Measurements from ENCODE around the gene MATN1. TPM values are rescaled to one million over a fixed set of nuclear protein-coding genes. Genes with fewer than 3 reads are reported as not detected.

MATN1 gene
- total RNA-seq, 2 experiments from 2014 or later, result 0.32 TPM; not detected in 1

GRCh38 chr1:30747033-30748008, 23.9 kb upstream of the MATN1 start:
- peaks cover 99% of the 10 kb centered on the region for H3K4me1 Mint-ChIP-seq
- H3K36me3 Mint-ChIP-seq, result peaks cover 35% of the 10 kb centered on the region
- DNase-seq, result no peak

GRCh38 chr1:30746212-30747032, 23.0 kb upstream of the MATN1 start:
- peak overlapping the region; percentile 96 for H3K27ac Mint-ChIP-seq
- H3K27me3 Mint-ChIP-seq, result no peaks in the 10 kb centered on the region
- peaks cover 39% of the 10 kb centered on the region for H3K36me3 Mint-ChIP-seq
- CTCF ChIA-PET, result interaction anchor here (1.5 to 30.3 kb wide), 5 partner anchors 10 to 33 kb away, joined by 4 to 438 read pairs (median 141); partner anchors contain the start of genes LAPTM5 and MATN1
- no peak for DNase-seq
- no peaks in the 10 kb centered on the region for H3K9me3 Mint-ChIP-seq (ENCODE audit: low read depth)
- H3K4me1 Mint-ChIP-seq, result peaks cover 99% of the 10 kb centered on the region
- H3K4me3 Mint-ChIP-seq, result peak overlapping the region; percentile 64
- no peak for ATAC-seq

More at GRCh38 chr1:30747033-30748008, 23.9 kb upstream of the MATN1 start:
- no peaks in the 10 kb centered on the region for H3K27me3 Mint-ChIP-seq
- ATAC-seq, result no peak
- peak overlapping the region; percentile 96 for H3K27ac Mint-ChIP-seq
- CTCF ChIA-PET, result interaction anchor here (1.5 to 30.3 kb wide), 4 partner anchors 9 to 32 kb away, joined by 4 to 438 read pairs (median 170); partner anchors contain the start of genes LAPTM5 and MATN1
- no peaks in the 10 kb centered on the region for H3K9me3 Mint-ChIP-seq (ENCODE audit: low read depth)
- H3K4me3 Mint-ChIP-seq, result peak overlapping the region; percentile 64

DNA sequence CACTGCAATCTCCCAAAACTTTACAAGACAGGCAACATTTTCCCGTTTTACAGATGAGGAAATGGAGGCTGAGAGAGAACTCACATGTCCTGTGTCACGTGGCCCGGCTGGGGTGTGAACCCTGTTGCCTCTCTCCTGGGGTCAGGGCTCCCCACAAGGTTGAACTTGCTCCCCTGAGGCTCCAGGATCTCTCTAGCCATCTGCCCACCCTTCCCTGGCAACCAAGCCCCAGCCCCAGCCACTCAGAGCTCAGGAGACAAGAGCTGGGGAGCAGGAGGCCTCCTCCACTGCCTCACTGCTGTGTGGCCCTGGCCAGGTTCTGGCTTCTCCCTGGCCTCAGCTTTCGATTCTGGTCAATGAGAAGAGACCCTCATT, 22.4 kb upstream of the MATN1 start:
- peak overlapping the region; percentile 96 for H3K27ac Mint-ChIP-seq
- H3K4me1 Mint-ChIP-seq, result peaks cover 99% of the 10 kb centered on the region
- H3K27me3 Mint-ChIP-seq, result no peaks in the 10 kb centered on the region
- no peaks in the 10 kb centered on the region for H3K9me3 Mint-ChIP-seq (ENCODE audit: low read depth)
- peak overlapping the region; percentile 64 for H3K4me3 Mint-ChIP-seq
- DNase-seq (no peak), ATAC-seq (no peak)
- CTCF ChIA-PET, result interaction anchor here (1.5 to 30.3 kb wide), 4 partner anchors 11 to 34 kb away, joined by 4 to 438 read pairs (median 134); partner anchors contain the start of genes LAPTM5 and MATN1
- H3K36me3 Mint-ChIP-seq, result peaks cover 45% of the 10 kb centered on the region

GRCh38 chr1:30745156-30745833, 21.9 kb upstream of the MATN1 start:
- Mint-ChIP-seq H3K27ac (peak overlapping the region; percentile 96), H3K36me3 (peaks cover 49% of the 10 kb centered on the region), H3K9me3 (ENCODE audit: low read depth) (no peaks in the 10 kb centered on the region), H3K27me3 (no peaks in the 10 kb centered on the region), H3K4me1 (peaks cover 99% of the 10 kb centered on the region), H3K4me3 (peak overlapping the region; percentile 64)
- ATAC-seq (no peak), DNase-seq (no peak)
- CTCF ChIA-PET, result interaction anchor here (1.4 to 30.3 kb wide), 5 partner anchors 11 to 184 kb away, joined by 4 to 438 read pairs (median 67); partner anchors contain the start of genes LAPTM5 and MATN1

DNA sequence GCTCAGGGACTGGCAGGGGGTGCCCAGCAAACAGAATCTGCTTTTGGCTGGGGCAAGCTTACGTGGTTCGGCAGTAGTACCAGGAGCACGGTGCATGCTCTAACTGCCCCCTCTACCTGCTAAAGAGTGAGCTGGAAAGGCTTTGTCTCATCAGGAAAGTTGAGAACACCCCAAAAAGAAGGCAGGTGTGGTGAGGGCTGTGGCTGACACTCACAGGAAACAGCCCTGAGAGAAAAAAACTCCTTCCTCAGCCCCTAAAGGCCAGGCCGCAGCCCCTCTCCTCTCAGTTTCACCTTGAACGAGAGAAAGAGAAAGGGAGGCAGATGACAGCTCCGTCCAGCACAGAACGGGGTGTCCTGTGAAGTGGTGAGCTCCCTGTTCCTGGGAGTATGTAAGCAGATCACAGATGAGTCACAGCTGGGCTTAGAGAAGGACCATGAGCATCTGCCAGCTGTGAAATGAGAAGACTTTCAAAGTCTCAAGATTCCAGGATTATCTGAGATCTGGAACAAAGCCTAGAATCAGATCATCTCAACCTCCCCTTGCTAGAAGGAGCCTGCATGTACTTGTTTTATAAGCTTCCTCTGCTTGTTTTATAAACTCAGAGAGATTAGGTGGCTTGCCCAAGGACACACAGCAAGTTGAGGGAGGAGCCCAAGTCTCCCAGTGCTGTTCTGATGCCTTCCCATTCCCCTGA, 20.8 kb upstream of the MATN1 start:
- Mint-ChIP-seq H3K4me1 (peaks cover 98% of the 10 kb centered on the region), H3K27ac (peak overlapping the region; percentile 96), H3K36me3 (peaks cover 54% of the 10 kb centered on the region), H3K4me3 (peak overlapping the region; percentile 64), H3K27me3 (no peaks in the 10 kb centered on the region), H3K9me3 (ENCODE audit: low read depth) (no peaks in the 10 kb centered on the region)
- CTCF ChIA-PET, result interaction anchor here (1.4 to 30.3 kb wide), 6 partner anchors 11 to 185 kb away, joined by 4 to 438 read pairs (median 38); partner anchors contain the start of gene LAPTM5
- ATAC-seq (peak; percentile 56), DNase-seq (peak; percentile 84)

GRCh38 chr1:30743584-30744059, 20.2 kb upstream of the MATN1 start:
- CTCF ChIA-PET, result interaction anchor here (1.4 to 30.3 kb wide), 6 partner anchors 11 to 185 kb away, joined by 4 to 438 read pairs (median 38); partner anchors contain the start of gene LAPTM5
- peak overlapping the region; percentile 64 for H3K4me3 Mint-ChIP-seq
- H3K27ac Mint-ChIP-seq, result peak overlapping the region; percentile 96
- DNase-seq (peak; percentile 89), ATAC-seq (peak; percentile 81)
- peaks cover 98% of the 10 kb centered on the region for H3K4me1 Mint-ChIP-seq
- H3K9me3 Mint-ChIP-seq (ENCODE audit: low read depth), result no peaks in the 10 kb centered on the region
- peaks cover 54% of the 10 kb centered on the region for H3K36me3 Mint-ChIP-seq
- no peaks in the 10 kb centered on the region for H3K27me3 Mint-ChIP-seq

DNA sequence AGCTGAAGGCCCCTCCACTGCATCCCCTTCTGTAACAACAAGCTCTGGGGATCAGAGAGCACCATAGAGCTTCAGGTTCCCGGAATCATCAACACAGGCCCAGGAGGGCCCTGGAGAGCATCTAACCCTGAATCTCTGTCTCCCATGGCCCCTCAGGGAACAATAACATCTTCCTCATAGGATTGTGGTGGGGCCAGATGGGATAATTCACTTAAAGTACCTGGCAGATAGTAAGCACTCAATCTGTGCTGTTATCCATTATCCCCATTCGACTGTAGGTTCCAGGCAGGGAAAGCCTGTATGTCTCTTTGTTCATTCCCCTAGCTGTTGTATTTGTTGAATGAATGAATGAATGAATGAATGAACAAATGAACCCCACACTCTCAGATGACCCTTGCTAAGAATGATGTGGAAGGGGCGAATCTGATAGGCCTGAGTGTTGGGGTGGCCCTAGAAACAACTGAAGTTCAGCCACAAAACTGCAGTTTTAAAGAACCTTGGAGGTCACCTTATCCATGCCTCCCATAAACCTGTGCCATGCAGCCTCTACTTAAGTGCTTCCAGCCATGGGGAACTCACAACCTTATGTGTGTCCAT, 19.7 kb upstream of the MATN1 start:
- H3K4me1 Mint-ChIP-seq, result peaks cover 97% of the 10 kb centered on the region
- H3K27ac Mint-ChIP-seq, result peak overlapping the region; percentile 96
- no peak for DNase-seq
- peaks cover 57% of the 10 kb centered on the region for H3K36me3 Mint-ChIP-seq
- ATAC-seq, result no peak
- H3K27me3 Mint-ChIP-seq, result no peaks in the 10 kb centered on the region
- CTCF ChIA-PET, result interaction anchor here (1.2 to 30.3 kb wide), 5 partner anchors 10 to 37 kb away, joined by 4 to 438 read pairs (median 67); partner anchors contain the start of gene LAPTM5
- H3K9me3 Mint-ChIP-seq (ENCODE audit: low read depth), result no peaks in the 10 kb centered on the region
- H3K4me3 Mint-ChIP-seq, result peak overlapping the region; percentile 64

GRCh38 chr1:30742300-30742962, 19.0 kb upstream of the MATN1 start:
- peak overlapping the region; percentile 96 for H3K27ac Mint-ChIP-seq
- peaks cover 97% of the 10 kb centered on the region for H3K4me1 Mint-ChIP-seq
- ATAC-seq (no peak), DNase-seq (no peak)
- H3K36me3 Mint-ChIP-seq, result peaks cover 58% of the 10 kb centered on the region
- H3K4me3 Mint-ChIP-seq, result no peak overlapping the region
- no peaks in the 10 kb centered on the region for H3K9me3 Mint-ChIP-seq (ENCODE audit: low read depth)
- CTCF ChIA-PET, result interaction anchor here (1.2 to 30.3 kb wide), 4 partner anchors 14 to 37 kb away, joined by 4 to 438 read pairs (median 134); partner anchors contain the start of gene LAPTM5
- H3K27me3 Mint-ChIP-seq, result no peaks in the 10 kb centered on the region

DNA sequence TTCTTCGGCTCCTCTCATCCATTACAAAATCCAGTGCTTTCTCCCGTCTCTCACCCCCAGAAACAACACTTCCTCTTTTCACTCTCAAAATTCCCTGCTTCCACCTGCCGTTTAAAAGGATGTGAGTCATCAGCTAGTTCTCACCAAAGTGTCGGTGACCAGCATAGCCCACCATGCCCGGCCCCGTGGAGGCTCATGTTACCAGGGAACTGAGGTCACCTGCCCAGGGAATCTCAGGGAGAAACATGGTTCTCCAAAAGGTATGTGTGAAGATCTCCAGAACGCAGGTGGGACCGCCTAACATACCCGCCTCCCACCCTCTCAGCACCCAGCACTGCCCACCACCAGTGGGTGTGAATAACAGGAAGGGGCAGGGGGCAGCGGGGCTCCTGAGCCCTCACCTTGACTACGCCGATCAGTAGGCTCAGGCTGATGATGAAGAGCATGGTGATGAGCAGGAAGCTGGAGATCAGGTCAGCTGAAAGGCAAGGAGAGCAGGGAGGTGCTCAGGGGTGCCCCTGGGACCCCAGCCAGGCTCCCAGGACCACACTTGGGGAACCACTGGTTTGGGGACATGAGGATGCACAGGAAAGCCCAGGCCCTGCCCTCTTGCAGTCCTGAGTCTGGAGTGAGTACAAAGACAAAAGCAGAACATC, 18.0 kb upstream of the MATN1 start:
- DNase-seq (no peak), ATAC-seq (no peak)
- Mint-ChIP-seq H3K27ac (peak overlapping the region; percentile 74), H3K4me1 (peaks cover 95% of the 10 kb centered on the region), H3K4me3 (no peak overlapping the region), H3K27me3 (no peaks in the 10 kb centered on the region), H3K36me3 (peaks cover 60% of the 10 kb centered on the region), H3K9me3 (ENCODE audit: low read depth) (no peaks in the 10 kb centered on the region)
- CTCF ChIA-PET, result interaction anchor here (0.9 to 30.3 kb wide), 6 partner anchors 10 to 38 kb away, joined by 3 to 438 read pairs (median 36); partner anchors contain the start of gene LAPTM5

DNA sequence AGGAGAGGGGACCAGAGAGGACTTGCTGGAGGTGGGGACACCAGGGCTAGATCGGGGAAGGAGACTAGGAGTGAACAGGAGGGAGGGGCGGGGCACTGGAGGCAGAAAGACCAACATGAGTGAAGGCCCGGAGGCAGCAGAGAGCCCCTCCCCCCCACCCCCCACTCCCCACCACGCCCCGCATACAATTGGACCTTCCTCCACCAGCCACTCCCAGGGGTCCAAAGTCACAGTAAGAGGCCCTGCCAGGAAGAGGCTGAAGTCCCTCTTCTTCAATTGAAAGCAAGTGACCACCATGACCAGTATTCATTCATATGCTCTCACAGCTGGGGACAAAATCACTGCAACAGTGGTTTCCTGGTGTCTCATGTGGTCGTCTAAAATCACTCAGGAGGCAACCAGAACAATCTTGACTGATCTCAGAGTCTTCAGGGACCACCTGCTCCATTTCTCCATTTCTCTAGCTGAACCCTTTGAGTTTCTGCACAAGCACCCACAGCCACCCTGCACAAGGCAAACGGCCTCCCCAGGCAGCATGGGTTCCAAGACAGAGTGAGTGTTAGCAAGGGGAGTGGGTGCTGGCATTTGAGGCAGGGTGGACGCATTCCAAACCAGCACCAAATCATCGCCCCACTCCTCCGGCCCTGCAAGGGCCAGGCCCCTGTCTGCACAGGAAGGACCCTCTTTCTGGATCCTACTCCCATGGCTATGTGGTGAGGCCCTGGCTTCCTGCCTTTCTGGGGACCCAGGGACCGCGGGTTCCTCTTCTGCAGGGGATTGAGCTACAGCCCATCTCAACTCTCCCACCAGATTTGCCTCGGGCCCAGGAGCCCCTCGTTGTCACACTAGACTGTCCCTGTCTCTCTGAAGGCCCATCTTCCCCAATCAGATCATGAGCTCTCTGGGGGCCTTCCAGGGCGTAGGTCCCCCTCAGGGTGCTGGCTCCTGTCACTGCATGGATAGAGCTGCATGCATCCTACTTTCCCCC, 17.2 kb upstream of the MATN1 start:
- Mint-ChIP-seq H3K27me3 (no peaks in the 10 kb centered on the region), H3K9me3 (ENCODE audit: low read depth) (no peaks in the 10 kb centered on the region), H3K4me3 (no peak overlapping the region), H3K4me1 (peaks cover 89% of the 10 kb centered on the region), H3K27ac (peak overlapping the region; percentile 74), H3K36me3 (peaks cover 67% of the 10 kb centered on the region)
- no peak for DNase-seq
- CTCF ChIA-PET, result interaction anchor here (0.9 to 30.3 kb wide), 6 partner anchors 9 to 39 kb away, joined by 3 to 438 read pairs (median 36); partner anchors contain the start of gene LAPTM5
- ATAC-seq, result no peak
